Activated CD8-positive, alpha-beta memory T cell treated with anti-CD3 and anti-CD28 coated beads, Interleukin-2, amount 50 U/mL, for 1 hour (primary cell): ENCODE data around the gene STAB2.

ENCODE experiments used
- DNase-seq: peaks from one replicate; pipeline ENCODE4 v3.0.0-alpha.2; 2020; ENCODE audit errors: extremely low read depth

STAB2 gene

DNA sequence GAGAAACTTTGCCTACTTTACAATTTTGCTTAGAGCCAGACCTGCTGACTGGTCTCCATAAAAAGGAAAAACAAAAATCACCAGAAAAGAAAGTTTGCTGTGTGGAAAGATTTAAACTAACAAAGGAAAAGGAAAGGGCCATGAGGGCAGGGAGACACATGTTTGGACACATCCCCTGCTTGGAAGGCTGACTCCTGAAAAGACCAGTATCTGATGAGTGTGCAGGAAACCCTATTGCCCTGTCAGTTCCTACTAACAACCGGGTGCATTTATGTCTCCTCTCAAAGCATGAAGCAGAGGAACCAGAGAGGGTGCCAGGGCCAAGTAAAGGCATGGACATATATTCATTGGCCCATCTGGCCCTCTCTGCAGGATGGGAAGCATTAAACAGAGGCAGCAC lies 7.0 kb upstream of the STAB2 start:
- no peak for DNase-seq

DNA sequence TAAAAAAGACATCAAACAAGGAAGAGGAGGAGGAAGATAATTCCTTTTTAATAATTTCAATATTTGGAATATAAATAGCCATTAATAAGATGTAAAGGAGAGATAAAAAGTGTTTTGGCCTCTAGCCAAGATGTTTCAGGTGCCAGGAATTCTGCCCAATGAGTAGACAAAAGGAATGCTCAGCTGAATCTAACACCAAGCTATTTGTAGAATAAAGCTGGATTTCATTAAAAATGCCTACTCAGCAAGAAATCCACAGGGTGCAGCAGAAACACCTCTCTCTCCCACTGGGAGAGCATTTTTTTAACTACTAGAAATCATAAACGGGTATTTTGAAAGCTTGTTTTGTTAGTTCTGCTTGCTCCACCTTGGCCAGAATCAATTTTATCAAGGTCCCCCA lies 4.1 kb upstream of the STAB2 start:
- DNase-seq: no peak

DNA sequence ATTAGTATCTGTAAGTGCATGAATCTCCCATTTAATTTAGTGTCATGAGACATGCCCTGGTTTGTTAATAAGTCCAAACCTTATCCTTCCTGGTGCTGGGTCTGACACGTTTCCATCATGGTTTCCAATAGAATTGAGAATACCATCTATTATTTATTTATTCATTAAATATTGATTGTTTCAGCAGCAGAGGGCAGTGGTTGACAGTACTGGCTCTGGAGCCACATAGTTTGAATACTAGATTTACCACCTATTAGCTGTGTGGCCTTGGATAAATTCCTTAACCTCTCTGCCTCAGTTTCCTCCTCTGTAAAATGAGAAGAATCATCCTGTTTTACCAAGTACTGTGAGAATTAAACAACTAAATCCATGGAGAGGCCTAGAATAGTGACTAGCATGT lies 941 bp upstream of the STAB2 start:
- no peak for DNase-seq

DNA sequence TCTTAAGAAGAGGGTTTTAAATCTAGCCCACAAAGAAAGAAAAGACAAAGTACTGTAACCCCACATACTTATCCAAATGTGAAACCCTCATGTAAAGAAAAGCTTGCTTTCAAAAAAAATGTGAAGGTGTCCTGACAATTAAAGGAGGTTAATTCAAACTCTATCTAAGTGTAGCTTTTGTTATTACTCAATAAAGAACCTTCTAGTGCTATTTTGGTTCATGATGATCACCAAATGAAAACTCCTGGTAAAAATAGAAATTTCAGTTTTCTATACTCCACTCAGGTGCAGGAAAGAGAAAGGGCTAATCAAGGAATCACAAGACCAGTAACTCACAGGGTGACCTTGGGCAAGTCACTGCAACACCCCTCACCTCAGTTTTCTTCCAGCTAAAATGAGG lies 1.6 kb downstream of the STAB2 start:
- DNase-seq: no peak

DNA sequence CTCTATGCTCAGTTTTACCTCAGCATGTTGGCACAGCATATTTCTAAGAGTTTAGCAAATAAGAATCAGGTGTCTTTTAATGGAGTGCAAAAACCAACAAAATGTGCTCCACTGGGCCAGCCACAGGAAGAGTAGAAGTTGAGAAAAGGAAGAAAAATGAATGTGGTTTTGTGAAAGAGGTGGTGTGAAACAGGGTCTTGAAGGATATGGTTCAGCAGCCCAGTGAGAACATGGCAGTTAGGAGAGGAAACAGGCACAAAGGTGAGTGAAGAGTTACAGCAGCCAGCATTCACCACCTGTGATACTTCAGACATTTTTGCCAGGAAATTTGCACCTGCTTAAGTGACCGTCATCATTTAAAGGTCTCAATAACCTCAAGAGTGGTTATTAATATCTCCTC lies 2.4 kb downstream of the STAB2 start:
- DNase-seq: no peak

DNA sequence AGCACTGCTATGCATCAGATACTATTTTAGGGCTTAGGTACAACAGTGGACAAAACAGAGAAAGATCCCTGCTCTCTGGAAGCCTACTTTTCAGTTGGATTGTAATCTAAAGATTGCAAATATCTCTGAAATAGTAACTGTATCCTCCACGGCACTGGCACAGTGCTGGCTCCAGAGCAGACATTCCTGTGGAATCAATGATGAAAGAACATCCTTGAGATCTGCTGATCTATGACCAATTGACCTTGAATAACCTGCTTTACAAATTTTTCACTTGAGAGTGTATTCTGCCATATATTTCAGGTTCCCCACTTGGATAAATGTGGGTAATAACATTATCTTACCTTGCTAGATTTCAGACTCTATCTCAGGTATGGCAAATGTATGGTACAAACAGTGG lies 3.2 kb downstream of the STAB2 start:
- DNase-seq: no peak

DNA sequence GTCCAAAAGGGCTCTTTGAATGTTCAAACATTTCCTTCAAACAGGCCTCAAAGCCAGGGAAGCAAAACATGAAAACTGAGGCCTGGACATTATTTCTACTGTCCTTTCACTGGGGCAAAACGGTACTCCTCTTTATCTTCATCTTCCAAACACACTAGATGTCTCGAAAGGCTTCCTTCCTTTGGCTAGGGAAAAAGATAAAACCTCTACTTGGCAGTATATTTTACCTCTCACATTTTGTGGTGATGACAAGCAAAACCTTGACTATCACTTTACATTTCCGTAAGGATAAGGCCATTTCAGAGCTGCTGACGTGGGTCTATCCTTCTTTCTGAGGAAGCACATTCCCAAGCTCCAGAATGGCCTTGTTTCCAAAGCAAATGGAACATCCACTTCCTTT lies 9.9 kb downstream of the STAB2 start:
- DNase-seq: no peak

DNA sequence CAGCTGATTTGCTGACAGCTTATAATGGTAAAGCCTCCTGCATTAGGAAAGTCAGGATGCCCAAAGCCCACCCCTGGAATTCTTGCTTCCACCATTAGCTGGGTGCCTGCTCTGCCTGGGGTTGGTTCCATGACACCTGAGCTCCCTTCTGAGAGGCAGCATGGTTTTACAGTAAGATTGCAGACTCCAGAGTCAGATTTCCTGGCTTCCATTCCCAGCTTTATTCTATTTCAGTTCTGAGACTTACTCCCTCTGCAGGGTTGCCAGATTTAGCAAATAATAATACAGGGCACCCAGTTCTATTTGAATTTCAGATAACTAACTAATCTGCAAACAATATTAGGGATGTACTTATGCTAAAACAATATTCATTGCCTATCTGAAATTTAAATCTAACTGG lies 12.2 kb downstream of the STAB2 start:
- no peak for DNase-seq

DNA sequence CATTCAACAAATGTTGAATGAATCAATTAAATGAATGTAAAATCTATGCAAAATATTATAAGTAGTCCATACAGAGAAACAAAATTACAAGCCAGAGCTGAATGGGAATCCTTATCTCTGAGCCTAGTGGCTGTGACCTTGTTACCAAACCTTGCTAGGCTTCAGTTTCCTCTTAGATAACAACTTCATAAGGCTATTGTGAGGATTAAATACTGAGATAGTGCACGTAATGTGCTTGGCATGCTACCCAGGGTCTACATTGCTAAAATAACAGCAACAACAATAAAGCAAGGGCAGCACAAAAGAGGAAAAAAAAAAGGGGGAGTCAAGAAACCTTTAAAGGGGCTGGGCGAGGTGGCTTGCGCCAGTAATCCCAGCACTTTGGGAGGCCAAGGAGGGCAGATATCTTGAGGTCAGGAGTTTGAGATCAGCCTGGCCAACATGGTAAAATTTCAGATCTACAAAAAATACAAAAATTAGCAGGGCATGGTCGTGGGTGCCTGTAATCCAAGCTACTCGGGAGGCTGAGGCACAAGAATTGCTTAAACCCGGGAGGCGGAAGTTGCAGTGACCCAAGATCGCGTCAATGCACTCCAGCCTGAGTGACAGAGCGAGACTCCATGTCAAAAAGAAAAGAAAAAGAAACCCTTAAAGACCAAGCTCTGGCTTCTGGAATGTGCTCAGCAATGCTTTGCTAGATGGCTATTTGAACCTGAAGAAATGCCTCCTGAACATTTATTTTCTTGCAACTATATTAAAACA lies 14.1 kb downstream of the STAB2 start:
- no peak for DNase-seq

DNA sequence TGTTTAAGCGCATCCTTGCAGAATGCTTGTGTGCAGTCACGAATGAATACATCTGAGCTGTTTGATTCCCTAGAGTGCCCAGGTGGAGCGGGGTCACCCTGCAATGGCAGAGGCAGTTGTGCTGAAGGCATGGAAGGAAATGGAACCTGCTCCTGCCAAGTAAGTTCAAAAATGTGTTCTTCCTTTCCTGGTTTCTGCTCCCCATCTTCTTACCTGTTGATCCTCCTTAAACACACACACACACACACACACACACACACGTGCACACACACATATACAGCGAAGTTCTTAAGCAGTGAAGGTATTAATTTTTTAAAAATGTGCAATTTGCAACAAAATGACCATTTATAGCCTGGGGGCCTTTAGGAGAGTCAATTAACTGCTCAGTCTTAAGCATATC lies 33.3 kb downstream of the STAB2 start:
- no peak for DNase-seq

DNA sequence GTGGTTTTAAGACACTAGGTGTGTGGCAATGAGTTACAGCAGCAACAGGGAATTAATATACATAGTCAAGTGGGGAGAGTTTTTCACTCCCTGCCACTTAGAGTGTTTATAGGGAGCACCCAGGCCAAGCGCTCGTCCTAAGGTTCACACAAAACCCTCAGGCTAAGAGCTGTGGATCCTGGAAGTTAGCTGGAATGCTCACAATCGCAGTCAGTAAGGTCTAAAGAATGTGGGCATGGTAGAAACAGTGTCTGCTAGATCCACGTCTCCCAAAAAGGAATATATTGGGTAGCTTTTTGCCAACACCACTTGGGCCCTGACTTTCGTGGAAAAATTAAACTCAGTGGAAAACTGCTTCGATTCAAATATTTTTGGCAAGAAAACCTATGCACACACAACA lies 36.6 kb downstream of the STAB2 start:
- DNase-seq: no peak

DNA sequence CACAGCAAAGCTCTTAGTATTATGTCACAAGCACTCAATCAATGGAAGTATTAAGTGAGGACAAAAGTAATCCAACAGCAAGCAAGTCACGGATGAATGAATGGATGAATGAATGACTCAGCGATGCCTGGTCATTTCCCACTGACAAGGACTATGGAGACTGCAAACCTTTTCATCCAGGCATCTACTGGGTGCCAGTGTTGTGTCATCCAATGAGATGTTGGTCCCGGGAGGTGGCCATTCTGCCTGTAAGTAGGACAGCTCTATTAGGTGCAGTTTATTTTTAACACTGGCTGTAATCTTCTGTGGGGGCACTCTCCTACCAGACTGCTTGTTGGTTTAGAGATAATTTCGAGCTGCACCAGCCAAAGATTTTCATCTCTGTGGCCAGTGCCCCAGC lies 39.4 kb downstream of the STAB2 start:
- no peak for DNase-seq

DNA sequence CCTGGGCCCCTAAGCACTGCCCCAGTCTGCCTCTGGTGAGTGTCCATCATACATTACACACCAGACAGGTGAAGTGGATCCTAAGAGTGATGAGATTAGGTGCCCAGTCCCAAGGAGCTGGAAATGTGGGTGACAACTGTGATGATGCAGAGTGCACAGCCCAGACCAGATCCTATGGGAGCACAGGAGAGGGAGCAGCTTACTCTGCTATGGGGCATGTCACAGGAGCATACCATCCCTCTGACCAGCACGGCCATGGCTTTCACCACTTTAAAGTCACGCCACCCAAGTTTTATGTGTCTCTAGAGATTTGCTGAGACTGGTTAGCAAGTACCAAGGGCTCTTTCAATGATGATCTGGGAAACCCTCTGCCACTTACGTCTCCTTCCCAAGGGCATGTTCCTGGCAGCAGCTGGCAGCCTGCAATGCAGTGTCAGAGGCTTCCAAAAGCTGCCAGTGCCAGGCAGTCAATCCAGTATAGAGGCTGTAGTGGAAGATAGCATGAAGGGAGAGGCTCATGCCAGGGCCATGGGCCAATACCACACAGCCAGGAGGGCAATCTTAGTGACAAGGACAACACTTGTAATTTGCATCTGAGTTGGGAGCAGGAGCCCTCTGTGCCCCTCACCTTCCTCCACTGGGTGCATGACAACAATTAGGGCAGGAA lies 40.2 kb downstream of the STAB2 start:
- no peak for DNase-seq

DNA sequence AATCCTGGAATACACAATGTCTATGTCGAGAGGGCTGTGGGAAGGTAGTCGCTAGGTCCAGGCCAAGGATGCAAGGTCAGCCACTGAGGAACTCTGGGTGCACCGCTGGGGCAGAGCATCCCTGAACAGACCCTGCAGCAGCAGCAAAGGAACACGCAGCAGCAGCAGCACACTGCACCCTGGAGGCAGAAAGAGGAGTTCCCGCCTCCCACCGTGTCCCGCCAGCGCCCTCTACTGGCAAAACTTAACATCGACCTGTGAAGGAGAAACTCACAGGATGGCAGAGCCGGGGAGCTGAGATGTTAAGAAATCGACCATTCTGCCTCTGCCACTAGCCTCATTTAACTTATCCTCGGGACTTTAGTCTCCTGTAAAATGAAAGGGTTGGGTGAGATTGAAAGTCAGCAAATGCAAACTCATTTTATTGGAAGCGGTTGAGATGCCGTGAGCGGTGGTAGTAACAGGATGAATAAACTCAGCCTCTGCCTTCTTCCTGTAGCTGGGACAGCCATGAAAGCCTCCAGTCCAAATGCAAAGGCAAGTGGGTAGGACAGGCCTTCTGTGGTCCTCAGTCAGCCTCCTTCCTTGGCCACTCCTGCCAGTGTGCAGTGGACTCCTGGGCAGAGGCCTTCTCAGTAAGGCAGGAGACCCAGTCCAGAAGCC lies 45.6 kb downstream of the STAB2 start:
- DNase-seq: no peak

DNA sequence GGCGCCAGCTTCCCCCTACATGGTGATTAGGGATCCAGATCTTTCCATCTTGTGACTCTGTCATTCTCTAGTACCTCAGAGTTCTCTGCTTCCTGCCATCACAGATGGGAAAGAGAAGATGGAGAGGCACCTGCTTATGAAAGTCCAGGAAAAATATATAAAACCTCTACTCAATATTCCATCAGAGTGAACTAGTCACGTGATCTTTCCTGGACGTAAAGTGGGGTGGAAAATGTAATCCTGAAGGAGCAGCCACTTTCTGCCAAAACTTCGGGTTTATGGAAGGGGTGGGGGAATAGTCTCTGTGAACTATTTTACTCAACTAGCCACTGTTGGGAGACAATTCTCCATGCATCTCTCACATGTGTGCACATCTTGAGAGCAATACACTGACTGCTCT lies 47.7 kb downstream of the STAB2 start:
- no peak for DNase-seq

DNA sequence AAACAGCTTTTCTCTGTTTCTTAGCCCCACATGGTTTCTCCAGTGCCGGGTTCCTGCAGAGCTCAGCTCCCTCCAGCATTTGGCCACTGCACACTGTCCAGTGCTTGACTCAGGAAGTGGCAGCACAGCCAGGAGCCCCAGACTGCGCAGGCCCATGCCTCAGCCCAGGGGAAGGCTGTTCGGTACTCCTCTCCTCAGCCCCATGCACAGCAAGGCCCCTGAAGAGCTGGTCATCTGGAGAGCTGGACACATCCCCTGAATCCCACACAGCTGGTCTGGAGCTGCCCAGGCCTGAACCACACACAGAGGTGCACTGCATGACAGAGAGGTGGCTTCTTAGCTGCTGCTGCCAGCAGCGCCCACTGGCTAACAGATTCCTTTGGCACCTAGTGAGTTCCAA lies 48.3 kb downstream of the STAB2 start:
- no peak for DNase-seq

DNA sequence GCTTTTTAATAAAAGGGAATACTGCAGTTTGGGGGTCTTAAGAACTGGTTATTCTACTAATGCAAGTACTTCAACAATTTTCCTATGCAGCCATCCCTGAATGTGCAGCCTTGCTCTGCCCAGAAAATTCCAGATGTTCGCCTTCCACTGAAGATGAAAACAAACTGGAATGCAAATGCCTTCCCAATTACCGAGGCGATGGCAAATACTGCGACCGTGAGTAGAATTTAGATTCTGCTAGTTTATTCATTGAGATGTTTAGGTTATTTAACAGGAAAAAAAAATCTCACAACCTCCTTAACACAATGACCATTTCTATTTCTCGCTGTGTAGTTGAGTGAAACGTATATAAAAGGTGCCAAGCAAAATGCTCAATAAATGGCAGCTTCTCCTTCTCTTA lies 49.9 kb downstream of the STAB2 start:
- DNase-seq: no peak

DNA sequence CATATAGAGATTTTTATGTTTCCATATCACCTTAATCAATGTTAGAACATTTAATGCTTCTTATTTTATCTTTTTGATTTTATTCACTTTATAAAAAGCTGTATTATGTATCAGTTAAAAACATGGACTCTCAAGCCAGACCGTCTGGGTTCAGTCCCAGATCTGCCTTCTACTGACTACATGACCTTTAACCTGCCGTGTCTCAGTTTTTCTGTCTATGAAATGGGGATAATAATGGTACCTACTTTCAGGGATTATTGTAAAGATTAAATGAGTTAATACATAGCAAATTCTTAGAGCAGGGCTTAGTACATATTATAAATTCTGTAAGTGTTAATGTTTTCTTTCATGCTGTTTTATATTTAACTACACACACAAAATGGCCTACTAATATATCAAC lies 50.4 kb downstream of the STAB2 start:
- DNase-seq: no peak

DNA sequence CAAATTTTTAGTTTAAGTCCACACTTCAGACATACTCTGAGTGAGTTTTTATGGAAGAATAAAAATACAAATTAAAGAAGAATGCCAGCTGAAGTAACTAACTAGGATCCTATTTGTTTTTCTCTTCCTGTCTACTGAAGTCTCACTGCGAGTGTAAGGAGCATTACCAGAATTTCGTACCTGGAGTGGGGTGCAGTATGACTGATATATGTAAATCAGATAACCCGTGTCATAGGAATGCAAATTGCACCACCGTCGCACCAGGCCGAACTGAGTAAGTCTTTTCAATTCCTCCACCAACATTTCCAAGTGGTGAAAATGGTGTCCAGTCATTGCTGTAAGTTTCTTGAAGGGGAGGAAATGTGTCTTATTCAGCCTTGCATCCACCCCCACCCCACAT lies 52.9 kb downstream of the STAB2 start:
- no peak for DNase-seq

DNA sequence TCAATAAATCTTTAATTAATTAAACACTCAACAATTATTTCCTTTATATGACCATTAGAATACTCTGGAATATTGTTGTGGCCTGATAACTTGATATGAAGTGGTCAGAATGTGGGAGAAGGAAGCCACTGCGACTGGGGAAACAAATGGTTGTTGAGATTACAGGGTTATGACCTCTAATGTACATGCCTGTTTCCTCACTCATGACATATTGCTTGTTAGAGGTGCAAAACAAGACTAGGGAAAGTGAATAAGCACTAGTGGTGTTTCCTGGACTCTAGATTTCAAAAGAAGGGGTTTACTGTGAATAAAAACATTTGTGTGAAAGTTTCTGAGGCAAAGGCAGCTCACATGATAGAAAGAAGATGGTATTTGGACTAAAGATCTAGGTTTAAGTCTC lies 53.3 kb downstream of the STAB2 start:
- no peak for DNase-seq

DNA sequence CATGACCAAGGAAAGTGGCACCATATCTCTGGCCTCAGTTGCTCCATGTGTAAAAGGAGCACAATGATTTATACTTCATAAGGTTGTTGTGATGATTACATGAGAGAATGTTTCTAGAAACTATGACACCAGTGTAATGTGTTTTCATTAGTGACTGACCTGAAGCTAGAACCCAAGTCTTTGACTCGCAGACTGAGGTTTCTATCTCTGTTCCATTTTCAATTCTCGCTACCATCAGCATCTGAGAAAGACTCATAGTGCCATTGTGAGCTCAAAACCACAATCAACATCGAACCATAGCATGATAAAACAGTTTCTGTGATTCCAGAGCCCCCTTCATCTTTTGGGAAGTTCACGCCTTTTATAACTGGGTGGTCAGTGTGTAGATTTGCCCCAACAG lies 53.8 kb downstream of the STAB2 start:
- no peak for DNase-seq

DNA sequence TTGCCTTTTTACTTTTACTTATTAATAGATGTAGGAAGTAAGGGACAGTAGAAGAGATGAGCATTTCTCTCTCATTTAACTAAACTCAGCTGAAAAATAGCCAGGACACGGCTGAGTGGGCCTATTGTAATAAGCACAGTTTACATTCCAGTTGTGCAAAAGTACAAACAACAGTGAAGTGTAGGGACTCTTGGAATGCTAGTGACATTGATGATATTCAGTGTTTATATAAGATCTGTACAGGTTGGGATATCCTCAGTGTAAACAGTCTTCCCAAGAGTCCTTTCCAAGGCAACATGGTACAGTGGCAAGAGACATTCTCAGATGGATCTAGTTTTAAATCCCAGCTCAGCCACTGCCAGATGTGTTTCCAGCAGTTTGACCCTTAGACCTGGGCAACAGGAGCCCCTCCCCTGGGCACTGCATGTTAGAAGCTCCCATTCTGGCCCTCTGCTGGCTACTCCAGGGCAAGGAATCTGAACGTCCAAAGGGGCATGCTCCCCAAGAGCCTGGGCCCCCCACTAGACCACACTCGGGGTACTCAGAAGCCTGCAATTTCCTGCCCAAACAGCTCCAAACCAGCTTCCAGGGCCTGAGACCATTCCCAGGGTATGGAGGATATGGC lies 55.3 kb downstream of the STAB2 start:
- no peak for DNase-seq

DNA sequence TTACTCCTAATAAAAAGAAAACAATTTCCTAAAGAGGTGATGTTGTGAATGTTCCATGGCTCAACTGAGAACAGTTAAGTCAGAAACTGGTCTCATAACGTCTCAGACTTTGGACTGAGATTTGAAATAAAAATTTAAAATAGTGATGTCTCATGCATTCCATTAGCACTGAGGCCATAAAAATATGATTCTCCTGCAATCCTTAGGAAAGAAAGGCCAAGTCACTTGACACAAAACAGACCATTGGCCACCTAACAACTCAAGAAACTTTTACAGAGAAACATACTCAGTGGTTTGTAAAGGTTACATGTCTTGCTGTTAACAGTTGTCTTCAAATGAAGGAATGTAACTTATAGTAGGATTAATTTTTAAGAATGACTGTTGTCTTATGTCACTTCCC lies 58.1 kb downstream of the STAB2 start:
- DNase-seq: no peak
